Caco-2 (cell line): Measurements from ENCODE around the gene PLS1. TPM values are rescaled to one million over a fixed set of nuclear protein-coding genes. Genes with fewer than 3 reads are reported as not detected.
A peak's percentile ranks its signal among the peaks of the same experiment; 100 is the strongest.
"Not testable (repeated sequence)": the region's sequence is repeated elsewhere in the genome, so short reads cannot be mapped to it uniquely, and the experiment has no call there.

Experiments used
- BruUV-seq: library from RNA; stranded (reverse); fragments of 400-500 nt; replicated peaks from 2 replicates; lab custom pipeline; 2021; lab: Mats Ljungman, UMichigan
- CTCF ChIA-PET: fragments of 300-600 bp; sonication (Branson Sonifier 250); formaldehyde crosslinking; loops from one replicate; lab custom pipeline; 2022; ENCODE audit warnings: antibody characterized with exemption; lab: Charles Lee
- POLR2A ChIA-PET: fragments of 300-600 bp; sonication (Branson Sonifier 250); formaldehyde crosslinking; loops from one replicate; lab custom pipeline; 2022; ENCODE audit warnings: antibody characterized with exemption; lab: Charles Lee
- DNase-seq, 2 experiments: peaks; one replicate each; pipeline versions ENCODE4 v3.0.0 to v3.0.0-alpha.2; 2020 to 2022
- H3K27me3 ChIP-seq: replicated peaks from 2 replicates; pipeline ENCODE4 v1.6.0; 2011; ENCODE audit warnings: low read length; ENCODE audit not compliant: control insufficient read depth, insufficient read depth
- H3K36me3 ChIP-seq: 2 replicates; pipeline ENCODE4 v1.5.1; 2011; ENCODE audit warnings: low read length; ENCODE audit not compliant: control insufficient read depth, insufficient read depth
- H3K4me1 ChIP-seq: fragments of 250-450 bp; sonication (Bioruptor Pico); 2 replicates; pipeline ENCODE4 v1.5.1; 2020; ENCODE audit warnings: mild to moderate bottlenecking
- H3K4me3 ChIP-seq: 2 replicates; pipeline ENCODE4 v1.5.1; 2011; ENCODE audit warnings: low read depth, mild to moderate bottlenecking, control low read depth, low read length
- H3K9me3 ChIP-seq: fragments of 250-450 bp; sonication (Bioruptor Pico); 2 replicates; pipeline ENCODE4 v1.5.1; 2020; ENCODE audit warnings: mild to moderate bottlenecking, moderate library complexity
- H3K27ac Mint-ChIP-seq: one replicate; pipeline ENCODE4 v1.8.0; 2022; ENCODE audit warnings: mixed read lengths; ENCODE audit not compliant: unreplicated experiment
- H3K27me3 Mint-ChIP-seq: one replicate; pipeline ENCODE4 v1.8.0; 2022; ENCODE audit warnings: mixed read lengths; ENCODE audit not compliant: insufficient read depth, unreplicated experiment
- H3K36me3 Mint-ChIP-seq: one replicate; pipeline ENCODE4 v1.8.0; 2022; ENCODE audit warnings: mild to moderate bottlenecking, mixed read lengths; ENCODE audit not compliant: insufficient read depth, unreplicated experiment
- H3K4me1 Mint-ChIP-seq: one replicate; pipeline ENCODE4 v1.8.0; 2022; ENCODE audit warnings: low read depth, mixed read lengths; ENCODE audit not compliant: unreplicated experiment
- H3K4me3 Mint-ChIP-seq: one replicate; pipeline ENCODE4 v1.8.0; 2022; ENCODE audit warnings: mild to moderate bottlenecking, moderate library complexity, mixed read lengths; ENCODE audit not compliant: unreplicated experiment
- H3K9me3 Mint-ChIP-seq: one replicate; pipeline ENCODE4 v1.8.0; 2022; ENCODE audit warnings: mixed read lengths; ENCODE audit not compliant: unreplicated experiment
- CTCF ChIP-seq, 2 experiments: fragments of 200-600 bp in 1 of 2; IDR thresholded peaks; 1 replicate in 1 of 2; 2 replicates in 1 of 2; pipeline versions ENCODE4 v1.5.1 to v1.8.0; 2011 to 2022; ENCODE audit warnings: antibody characterized with exemption in 1 of 2, control low read depth in 1 of 2, inconsistent platforms in 1 of 2, low read depth in 1 of 2, low read length in 1 of 2, mild to moderate bottlenecking in 1 of 2, moderate library complexity in 1 of 2; ENCODE audit not compliant: insufficient read depth in 1 of 2, severe bottlenecking in 1 of 2, unreplicated experiment in 1 of 2
- intact Hi-C: fragments of 100-400 bp; cut with micrococcal nuclease; formaldehyde crosslinking; loops from one replicate; pipeline ENCODE4 v1.10.0; 2022; ENCODE audit not compliant: unreplicated experiment
- total RNA-seq: library from RNA; stranded (reverse); gene quantifications from 2 replicates; pipeline ENCODE4 v1.2.3, GENCODE V29; 2022

Gene PLS1
- total RNA-seq, 1 experiment from 2014 or later = 19.2 TPM

- no peaks in the 10 kb centered on the region for H3K36me3 ChIP-seq
- H3K4me3 Mint-ChIP-seq = peak overlapping the region; percentile 91
- H3K9me3 ChIP-seq = no peaks in the 10 kb centered on the region
- peaks cover 14% of the 10 kb centered on the region for H3K4me1 Mint-ChIP-seq
- no peaks in the 10 kb centered on the region for H3K9me3 Mint-ChIP-seq
- H3K4me1 ChIP-seq = peaks cover 38% of the 10 kb centered on the region
- H3K36me3 Mint-ChIP-seq = peaks cover 13% of the 10 kb centered on the region
- H3K4me3 ChIP-seq = no peak overlapping the region
- POLR2A ChIA-PET = no interaction called here
- CTCF ChIA-PET = no interaction called here
- no TSS peak for BruUV-seq
- TF ChIP-seq CTCF (IDR thresholded peaks at IDR 0.05; ENCODE audit: insufficient read depth in 1 of 2, low read depth in 1 of 2, low read length in 1 of 2, severe bottlenecking in 1 of 2, unreplicated experiment in 1 of 2) = no peak
- H3K27me3 Mint-ChIP-seq = no peaks in the 10 kb centered on the region
- peak overlapping the region; percentile 3 for H3K27ac Mint-ChIP-seq
- no peaks in the 10 kb centered on the region for H3K27me3 ChIP-seq
- intact Hi-C loops = loop anchor here (2.0 to 5.0 kb wide), 2 partner anchors 69 to 127 kb away; partner anchors contain the start of gene TRPC1
- DNase-seq = no peak
These were observed 1.7 kb downstream of the PLS1 start for GRCh38 chr3:142597906-142598305.

GRCh38 chr3:142601713-142602112 lies 5.5 kb downstream of the PLS1 start:
- Histone ChIP-seq H3K27me3 (no peaks in the 10 kb centered on the region), H3K4me1 (peaks cover 46% of the 10 kb centered on the region), H3K9me3 (no peaks in the 10 kb centered on the region), H3K4me3 (no peak overlapping the region), H3K36me3 (no peaks in the 10 kb centered on the region)
- DNase-seq = no peak
- Mint-ChIP-seq H3K4me3 (no peak overlapping the region), H3K36me3 (peaks cover 5% of the 10 kb centered on the region), H3K9me3 (no peaks in the 10 kb centered on the region), H3K27ac (no peak overlapping the region), H3K27me3 (no peaks in the 10 kb centered on the region), H3K4me1 (peaks cover 20% of the 10 kb centered on the region)
- ChIA-PET POLR2A (no interaction called here), CTCF (no interaction called here)
- TF ChIP-seq CTCF (IDR thresholded peaks at IDR 0.05; ENCODE audit: insufficient read depth in 1 of 2, low read depth in 1 of 2, low read length in 1 of 2, severe bottlenecking in 1 of 2, unreplicated experiment in 1 of 2) = no peak
- intact Hi-C loops = no loop called here
- no TSS peak for BruUV-seq

GRCh38 chr3:142602619-142603385 lies 6.6 kb downstream of the PLS1 start:
- Mint-ChIP-seq H3K4me3 (no peak overlapping the region), H3K27me3 (no peaks in the 10 kb centered on the region), H3K9me3 (no peaks in the 10 kb centered on the region), H3K27ac (no peak overlapping the region), H3K4me1 (peaks cover 14% of the 10 kb centered on the region), H3K36me3 (peaks cover 5% of the 10 kb centered on the region)
- Histone ChIP-seq H3K4me3 (no peak overlapping the region), H3K4me1 (peaks cover 39% of the 10 kb centered on the region), H3K27me3 (no peaks in the 10 kb centered on the region), H3K9me3 (no peaks in the 10 kb centered on the region), H3K36me3 (no peaks in the 10 kb centered on the region)
- POLR2A ChIA-PET = no interaction called here
- no peak for DNase-seq
- no TSS peak for BruUV-seq
- CTCF ChIA-PET = interaction anchor here (1.1 kb wide), 1 partner anchor 16 kb away, joined by 3 read pairs; no protein-coding TSS in a partner anchor
- intact Hi-C loops = no loop called here
- TF ChIP-seq CTCF (IDR thresholded peaks at IDR 0.05; ENCODE audit: insufficient read depth in 1 of 2, low read depth in 1 of 2, low read length in 1 of 2, severe bottlenecking in 1 of 2, unreplicated experiment in 1 of 2) = no peak

GRCh38 chr3:142603386-142603705 lies 7.2 kb downstream of the PLS1 start:
- H3K36me3 Mint-ChIP-seq, H3K27me3 Mint-ChIP-seq, H3K27ac Mint-ChIP-seq, H3K36me3 ChIP-seq, H3K4me1 Mint-ChIP-seq, H3K27me3 ChIP-seq, BruUV-seq, H3K4me3 Mint-ChIP-seq, H3K9me3 ChIP-seq, DNase-seq, H3K9me3 Mint-ChIP-seq, H3K4me3 ChIP-seq, intact Hi-C loops, POLR2A ChIA-PET: not testable (repeated sequence)
- peaks cover 39% of the 10 kb centered on the region for H3K4me1 ChIP-seq
- CTCF ChIA-PET = interaction anchor here (1.1 kb wide), 1 partner anchor 16 kb away, joined by 3 read pairs; no protein-coding TSS in a partner anchor
